ENCODE data around the gene GPHN. TPM values are rescaled to one million over a fixed set of nuclear protein-coding genes. Genes with fewer than 3 reads are reported as not detected.

GPHN gene
- total RNA-seq, 1 experiment from 2014 or later = 4.1 TPM

GRCh38 chr14:67207810-67208209 is 699.9 kb downstream of the GPHN start:
- Histone ChIP-seq H3K4me1 (ENCODE audit: low read length) (no peaks in the 10 kb centered on the region), H2AFZ (ENCODE audit: low read length) (no peak overlapping the region), H3K4me3 (ENCODE audit: low read length) (no peak overlapping the region), H3K9me3 (ENCODE audit: low read length) (no peaks in the 10 kb centered on the region), H3K4me2 (ENCODE audit: low read depth, low read length, poor library complexity, severe bottlenecking) (no peak overlapping the region), H3K36me3 (ENCODE audit: insufficient read depth, low read length) (no peaks in the 10 kb centered on the region), H3K9ac (ENCODE audit: low read length) (no peak overlapping the region), H4K20me1 (ENCODE audit: insufficient read depth, low read depth, low read length) (no peaks in the 10 kb centered on the region), H3K27me3 (ENCODE audit: low read length) (no peaks in the 10 kb centered on the region), H3K9me2 (replicated peaks; ENCODE audit: insufficient read depth, low read length) (no peaks in the 10 kb centered on the region), H3K27ac (ENCODE audit: low read length) (no peak overlapping the region), H3K79me2 (ENCODE audit: low read length) (no peaks in the 10 kb centered on the region)
- DNase-seq = no peak

GRCh38 chr14:67218126-67218525 is 710.2 kb downstream of the GPHN start:
- Histone ChIP-seq H3K9me3 (ENCODE audit: low read length) (no peaks in the 10 kb centered on the region), H3K4me1 (ENCODE audit: low read length) (no peaks in the 10 kb centered on the region), H3K4me3 (ENCODE audit: low read length) (no peak overlapping the region), H3K27me3 (ENCODE audit: low read length) (no peaks in the 10 kb centered on the region), H4K20me1 (ENCODE audit: insufficient read depth, low read depth, low read length) (no peaks in the 10 kb centered on the region), H3K27ac (ENCODE audit: low read length) (no peak overlapping the region), H3K9me2 (replicated peaks; ENCODE audit: insufficient read depth, low read length) (no peaks in the 10 kb centered on the region), H3K79me2 (ENCODE audit: low read length) (no peaks in the 10 kb centered on the region), H2AFZ (ENCODE audit: low read length) (no peak overlapping the region), H3K9ac (ENCODE audit: low read length) (no peak overlapping the region), H3K36me3 (ENCODE audit: insufficient read depth, low read length) (no peaks in the 10 kb centered on the region), H3K4me2 (ENCODE audit: low read depth, low read length, poor library complexity, severe bottlenecking) (no peak overlapping the region)
- no peak for DNase-seq

- Histone ChIP-seq H3K9me3 (ENCODE audit: low read length) (no peaks in the 10 kb centered on the region), H3K4me3 (ENCODE audit: low read length) (no peak overlapping the region), H3K9ac (ENCODE audit: low read length) (no peak overlapping the region), H3K27me3 (ENCODE audit: low read length) (no peaks in the 10 kb centered on the region), H3K9me2 (replicated peaks; ENCODE audit: insufficient read depth, low read length) (no peaks in the 10 kb centered on the region), H4K20me1 (ENCODE audit: insufficient read depth, low read depth, low read length) (no peaks in the 10 kb centered on the region), H3K4me2 (ENCODE audit: low read depth, low read length, poor library complexity, severe bottlenecking) (no peak overlapping the region), H3K79me2 (ENCODE audit: low read length) (no peaks in the 10 kb centered on the region), H3K27ac (ENCODE audit: low read length) (no peak overlapping the region), H2AFZ (ENCODE audit: low read length) (no peak overlapping the region), H3K4me1 (ENCODE audit: low read length) (no peaks in the 10 kb centered on the region), H3K36me3 (ENCODE audit: insufficient read depth, low read length) (no peaks in the 10 kb centered on the region)
- no peak for DNase-seq
Measured at GRCh38 chr14:67221248-67221981, 713.5 kb downstream of the GPHN start.

DNA sequence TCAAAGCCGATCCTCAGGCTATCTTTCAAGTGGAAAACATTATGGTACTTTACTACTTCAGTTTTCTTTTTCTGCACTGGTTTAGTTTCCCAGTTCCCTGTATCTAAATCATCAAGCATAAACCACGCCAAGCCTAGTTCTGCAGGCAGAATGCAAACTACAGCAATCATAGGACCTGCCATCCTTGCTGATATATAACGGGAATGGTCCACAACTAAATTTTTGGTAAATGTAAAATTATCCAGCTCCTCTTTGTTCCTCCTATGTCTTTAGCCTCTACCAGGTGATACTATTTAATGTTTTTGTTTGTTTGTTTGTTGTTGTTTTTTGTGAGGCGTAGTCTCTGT is 714.0 kb downstream of the GPHN start:
- Histone ChIP-seq H3K79me2 (ENCODE audit: low read length) (no peaks in the 10 kb centered on the region), H3K9me3 (ENCODE audit: low read length) (no peaks in the 10 kb centered on the region), H3K4me3 (ENCODE audit: low read length) (no peak overlapping the region), H3K27ac (ENCODE audit: low read length) (no peak overlapping the region), H3K9me2 (replicated peaks; ENCODE audit: insufficient read depth, low read length) (no peaks in the 10 kb centered on the region), H4K20me1 (ENCODE audit: insufficient read depth, low read depth, low read length) (no peaks in the 10 kb centered on the region), H3K4me2 (ENCODE audit: low read depth, low read length, poor library complexity, severe bottlenecking) (no peak overlapping the region), H3K4me1 (ENCODE audit: low read length) (no peaks in the 10 kb centered on the region), H3K36me3 (ENCODE audit: insufficient read depth, low read length) (no peaks in the 10 kb centered on the region), H3K27me3 (ENCODE audit: low read length) (no peaks in the 10 kb centered on the region), H2AFZ (ENCODE audit: low read length) (no peak overlapping the region), H3K9ac (ENCODE audit: low read length) (no peak overlapping the region)
- DNase-seq = no peak

GRCh38 chr14:67225523-67225922 is 717.6 kb downstream of the GPHN start:
- H3K9me3 ChIP-seq (ENCODE audit: low read length) = no peaks in the 10 kb centered on the region

GRCh38 chr14:67228325-67228984 is 720.5 kb downstream of the GPHN start:
- Histone ChIP-seq H3K4me2 (ENCODE audit: low read depth, low read length, poor library complexity, severe bottlenecking) (no peak overlapping the region), H3K27me3 (ENCODE audit: low read length) (no peaks in the 10 kb centered on the region), H3K4me1 (ENCODE audit: low read length) (no peaks in the 10 kb centered on the region), H4K20me1 (ENCODE audit: insufficient read depth, low read depth, low read length) (no peaks in the 10 kb centered on the region), H3K79me2 (ENCODE audit: low read length) (no peaks in the 10 kb centered on the region), H2AFZ (ENCODE audit: low read length) (no peak overlapping the region), H3K9ac (ENCODE audit: low read length) (no peak overlapping the region), H3K27ac (ENCODE audit: low read length) (no peak overlapping the region), H3K36me3 (ENCODE audit: insufficient read depth, low read length) (no peaks in the 10 kb centered on the region), H3K9me3 (ENCODE audit: low read length) (no peaks in the 10 kb centered on the region), H3K9me2 (replicated peaks; ENCODE audit: insufficient read depth, low read length) (no peaks in the 10 kb centered on the region), H3K4me3 (ENCODE audit: low read length) (no peak overlapping the region)
- no peak for DNase-seq

More at GRCh38 chr14:67225523-67225922, 717.6 kb downstream of the GPHN start:
- H3K4me3 ChIP-seq (ENCODE audit: low read length) = no peak overlapping the region
- no peak overlapping the region for H2AFZ ChIP-seq (ENCODE audit: low read length)
- H3K36me3 ChIP-seq (ENCODE audit: insufficient read depth, low read length) = no peaks in the 10 kb centered on the region
- DNase-seq = no peak
- no peak overlapping the region for H3K9ac ChIP-seq (ENCODE audit: low read length)
- H3K4me2 ChIP-seq (ENCODE audit: low read depth, low read length, poor library complexity, severe bottlenecking) = no peak overlapping the region
- H3K27me3 ChIP-seq (ENCODE audit: low read length) = no peaks in the 10 kb centered on the region
- no peak overlapping the region for H3K27ac ChIP-seq (ENCODE audit: low read length)
- H3K4me1 ChIP-seq (ENCODE audit: low read length) = no peaks in the 10 kb centered on the region
- no peaks in the 10 kb centered on the region for H3K9me2 ChIP-seq (replicated peaks; ENCODE audit: insufficient read depth, low read length)
- no peaks in the 10 kb centered on the region for H4K20me1 ChIP-seq (ENCODE audit: insufficient read depth, low read depth, low read length)
- H3K79me2 ChIP-seq (ENCODE audit: low read length) = no peaks in the 10 kb centered on the region

Other genes starting within 250 kb of the GPHN start
- not detected in 2 replicates for gene CCDC196, start 21.8 kb upstream of the GPHN start, total RNA-seq (2014; rRNA removed; shearing (Covaris generic); ENCODE audit: low replicate concordance)